Ascending aorta (tissue), 2 donors: Measurements from ENCODE around the gene CARD10. TPM values are rescaled to one million over a fixed set of nuclear protein-coding genes. Genes with fewer than 3 reads are reported as not detected.

Experiments used
- DNase-seq, 2 donors: peaks; one replicate each; pipeline ENCODE4 v3.0.0-alpha.2; 2019; ENCODE audit warnings: low spot score in 2 of 2
- H3K27ac ChIP-seq, 2 donors: fragments of 200-600 bp; sonication (generic); one replicate each; pipeline ENCODE4 v1.5.1; 2016 to 2017; ENCODE audit warnings: mild to moderate bottlenecking in 1 of 2
- H3K27me3 ChIP-seq: fragments of 200-600 bp; sonication (generic); one replicate; pipeline ENCODE4 v1.5.1; 2017
- H3K36me3 ChIP-seq, 2 donors: fragments of 200-600 bp; sonication (generic); one replicate each; pipeline ENCODE4 v1.5.1; 2016
- H3K4me1 ChIP-seq, 2 donors: fragments of 200-600 bp; sonication (generic); one replicate each; pipeline ENCODE4 v1.5.1; 2016 to 2017; ENCODE audit warnings: mild to moderate bottlenecking in 1 of 2
- H3K4me3 ChIP-seq, 2 donors: fragments of 200-600 bp; sonication (generic); one replicate each; pipeline ENCODE4 v1.5.1; 2016 to 2017; ENCODE audit warnings: mild to moderate bottlenecking in 1 of 2
- H3K9me3 ChIP-seq, 2 donors: fragments of 200-600 bp; sonication (generic); one replicate each; pipeline ENCODE4 v1.5.1; 2016
- CTCF ChIP-seq, 3 experiments: fragments of 200-600 bp in 2 of 3; fragments of 450-650 bp in 1 of 3; sonication (generic) in 2 of 3; IDR thresholded peaks; one replicate each; pipeline ENCODE4 v1.5.1; 2016 to 2019; ENCODE audit warnings: antibody characterized with exemption in 3 of 3, mild to moderate bottlenecking in 1 of 3, moderate library complexity in 1 of 3
- intact Hi-C: fragments of 100-400 bp; cut with DNase I; formaldehyde crosslinking; loops from one replicate; pipeline ENCODE4 v1.15.1; 2023
- total RNA-seq: library from RNA; depleted of rRNA; stranded (reverse); fragments of >200 nt; gene quantifications from one replicate; pipeline ENCODE4 v1.1.0, GENCODE V29; 2016

The CARD10 gene
- total RNA-seq, result 21.0 TPM

DNA sequence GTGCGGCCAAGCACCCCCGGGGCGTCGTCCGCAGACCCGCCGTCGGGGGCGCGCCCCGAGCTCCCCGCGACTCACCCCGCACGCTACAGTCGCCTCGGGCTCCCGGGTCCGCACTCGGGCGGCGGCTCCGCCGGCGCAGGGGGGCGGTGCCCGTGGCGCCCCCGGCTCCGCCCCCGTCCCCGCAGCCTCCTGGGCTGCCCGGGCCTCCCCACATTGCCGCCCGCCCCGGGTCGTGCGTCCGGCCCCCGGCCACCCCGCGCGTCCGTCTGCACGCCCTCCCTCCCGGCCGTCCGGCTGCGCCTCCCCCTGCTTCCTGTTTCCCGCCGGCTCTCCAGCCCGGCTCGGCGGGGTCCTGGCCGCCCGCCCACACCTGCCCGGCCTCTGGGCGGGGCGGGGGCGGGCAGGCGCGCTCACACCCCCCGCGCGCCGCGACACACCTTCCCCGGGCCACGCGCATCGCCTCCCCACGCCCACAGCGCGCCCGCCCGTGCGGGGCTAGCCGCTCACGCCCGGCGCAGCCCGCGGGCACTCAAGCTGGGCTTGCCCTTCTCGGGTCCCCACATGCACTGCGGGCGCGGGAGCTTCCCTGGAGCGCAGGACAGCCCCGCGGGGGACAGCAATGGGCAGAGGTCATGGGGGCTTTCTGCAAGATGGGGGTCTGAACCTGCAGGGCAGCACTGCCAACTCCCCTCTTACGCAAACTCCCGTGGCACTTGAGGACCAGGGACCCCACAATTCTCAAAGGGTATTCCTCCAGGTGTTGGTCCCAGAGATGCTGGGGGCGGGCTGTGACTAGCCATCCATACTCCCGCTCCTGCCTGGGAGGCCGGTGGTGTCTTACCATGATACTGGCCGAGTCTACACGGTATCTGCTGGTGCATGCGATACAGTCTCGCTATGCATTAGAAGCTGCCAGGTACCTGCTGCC, at the start of gene CARD10:
Gene CARD10, minus strand, starts transcription at position 148 of the 928 bp plus-strand sequence. CDS start 215 bp downstream, outside the sequence.
- Histone ChIP-seq H3K4me1 (peaks cover 2 to 5% of the 10 kb centered on the region in 2 donors), H3K36me3 (no peaks in the 10 kb centered on the region), H3K9me3 (no peaks in the 10 kb centered on the region), H3K27ac (no peak within 1 kb of the TSS), H3K4me3 (peak within 1 kb of the TSS; percentile 69 to 71), H3K27me3 (peaks cover 3% of the 10 kb centered on the region)
- no peak for TF ChIP-seq CTCF (IDR thresholded peaks at IDR 0.05)
- DNase-seq, result no peak
- intact Hi-C loops, result no loop called here

DNA sequence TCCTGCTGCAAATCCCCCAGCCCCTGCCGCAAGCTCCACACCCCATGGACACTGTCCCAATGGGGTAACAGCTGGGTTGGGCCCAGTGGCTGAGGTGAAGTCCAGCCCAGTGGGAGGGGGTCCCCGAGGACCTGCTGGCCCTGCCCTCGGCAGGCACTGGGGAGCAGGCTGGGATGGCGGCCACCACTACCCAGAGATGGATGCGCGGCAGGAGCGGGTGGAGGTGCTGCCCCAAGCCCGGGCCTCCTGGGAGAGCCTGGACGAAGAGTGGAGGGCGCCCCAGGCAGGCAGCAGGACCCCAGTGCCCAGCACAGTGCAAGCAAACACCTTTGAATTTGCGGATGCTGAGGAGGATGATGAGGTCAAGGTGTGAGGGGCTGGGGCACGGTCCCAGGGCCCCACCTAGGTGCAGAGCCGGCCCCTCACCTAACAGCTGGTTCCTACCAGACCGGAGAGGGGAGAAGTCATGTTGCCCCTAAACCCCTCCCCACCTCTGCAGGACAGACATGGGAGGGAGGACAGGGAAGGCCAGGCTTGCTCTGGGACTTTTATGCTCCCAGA, 49.3 kb upstream of the CARD10 start:
- Histone ChIP-seq H3K9me3 (no peaks in the 10 kb centered on the region), H3K36me3 (peaks cover 27 to 30% of the 10 kb centered on the region in 2 donors), H3K4me3 (no peak overlapping the region), H3K4me1 (peaks cover 31 to 47% of the 10 kb centered on the region in 2 donors), H3K27ac (no peak overlapping the region), H3K27me3 (no peaks in the 10 kb centered on the region)
- no peak for DNase-seq
- no peak for TF ChIP-seq CTCF (IDR thresholded peaks at IDR 0.05)
- intact Hi-C loops, result no loop called here

GRCh38 chr22:37568012-37568411, 48.8 kb upstream of the CARD10 start:
- no peak for DNase-seq
- Histone ChIP-seq H3K27ac (no peak overlapping the region), H3K9me3 (no peaks in the 10 kb centered on the region), H3K4me3 (no peak overlapping the region), H3K36me3 (peaks cover 27 to 30% of the 10 kb centered on the region in 2 donors), H3K4me1 (peaks cover 32 to 51% of the 10 kb centered on the region in 2 donors), H3K27me3 (no peaks in the 10 kb centered on the region)
- no peak for TF ChIP-seq CTCF (IDR thresholded peaks at IDR 0.05)
- intact Hi-C loops, result no loop called here

DNA sequence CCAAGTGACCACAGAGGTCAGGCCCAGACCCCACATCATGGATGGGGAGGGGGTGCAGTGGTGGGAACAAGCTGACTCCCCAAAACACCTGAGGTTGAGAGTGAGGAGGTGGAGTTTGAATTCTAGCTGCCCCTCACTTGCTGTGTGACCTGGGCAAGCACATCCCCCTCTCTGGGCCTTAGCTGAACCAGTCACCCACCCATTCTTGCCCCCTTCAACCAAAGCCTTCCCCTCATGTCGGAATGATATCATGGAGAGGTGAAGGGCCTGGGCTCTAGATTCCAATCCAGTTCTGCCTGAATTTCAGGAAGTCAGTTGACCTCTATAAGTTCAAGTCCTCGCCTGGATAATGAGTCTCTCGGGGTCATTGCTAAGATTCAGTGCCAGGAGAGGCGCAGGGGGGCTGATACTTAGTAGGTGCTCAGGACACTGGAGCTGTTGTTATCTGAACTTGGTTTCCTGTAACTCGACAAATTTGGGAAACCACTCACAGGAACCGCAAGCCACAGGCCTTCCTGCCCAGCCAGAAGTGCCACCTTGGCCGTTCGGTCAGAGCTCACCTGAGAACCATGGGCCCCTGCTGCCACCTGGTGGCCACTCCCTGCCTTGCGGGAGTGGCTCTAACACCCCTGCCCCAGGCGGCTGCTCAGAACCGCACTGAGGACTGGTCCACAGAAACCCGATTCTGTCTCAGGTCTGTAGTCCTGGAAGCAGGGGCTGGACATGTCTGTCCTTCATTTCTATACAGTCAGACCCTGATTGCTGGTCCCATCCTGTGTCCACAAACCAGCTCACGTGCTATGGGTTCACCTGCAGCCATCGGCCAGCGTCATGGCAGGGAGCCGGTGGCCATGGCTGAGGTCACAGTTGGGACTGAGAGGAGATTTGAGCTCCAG, 47.9 kb upstream of the CARD10 start:
- intact Hi-C loops, result loop anchor here (1.0 kb wide), 2 partner anchors 22 to 29 kb away; no protein-coding TSS in a partner anchor
- H3K27ac ChIP-seq, result peak overlapping the region; percentile 98 to 99
- TF ChIP-seq CTCF (IDR thresholded peaks at IDR 0.05), result peak; percentile 89 to 94 (median 94)
- peaks cover 27 to 30% of the 10 kb centered on the region in 2 donors for H3K36me3 ChIP-seq
- H3K4me1 ChIP-seq, result peaks cover 39 to 59% of the 10 kb centered on the region in 2 donors
- no peaks in the 10 kb centered on the region for H3K9me3 ChIP-seq
- H3K27me3 ChIP-seq, result no peaks in the 10 kb centered on the region
- DNase-seq, result peak in 1 of 2 donors; percentile 91
- H3K4me3 ChIP-seq, result peak overlapping the region in 1 of 2 donors; percentile 30

GRCh38 chr22:37566329-37566837, 47.2 kb upstream of the CARD10 start:
- no peak for DNase-seq
- H3K4me1 ChIP-seq, result peaks cover 41 to 63% of the 10 kb centered on the region in 2 donors
- TF ChIP-seq CTCF (IDR thresholded peaks at IDR 0.05), result no peak
- no peaks in the 10 kb centered on the region for H3K27me3 ChIP-seq
- peak overlapping the region in 1 of 2 donors; percentile 30 for H3K4me3 ChIP-seq
- intact Hi-C loops, result no loop called here
- peaks cover 27 to 30% of the 10 kb centered on the region in 2 donors for H3K36me3 ChIP-seq
- no peaks in the 10 kb centered on the region for H3K9me3 ChIP-seq
- H3K27ac ChIP-seq, result peak overlapping the region; percentile 98 to 99
